ENCODE data around the gene RANBP3. TPM values are rescaled to one million over a fixed set of nuclear protein-coding genes. Genes with fewer than 3 reads are reported as not detected.
A peak's percentile ranks its signal among the peaks of the same experiment; 100 is the strongest.

The RANBP3 gene
- polyA plus RNA-seq, 1 of the 3 experiments (the other 2 are of a cell fraction): 84.0 TPM

DNA sequence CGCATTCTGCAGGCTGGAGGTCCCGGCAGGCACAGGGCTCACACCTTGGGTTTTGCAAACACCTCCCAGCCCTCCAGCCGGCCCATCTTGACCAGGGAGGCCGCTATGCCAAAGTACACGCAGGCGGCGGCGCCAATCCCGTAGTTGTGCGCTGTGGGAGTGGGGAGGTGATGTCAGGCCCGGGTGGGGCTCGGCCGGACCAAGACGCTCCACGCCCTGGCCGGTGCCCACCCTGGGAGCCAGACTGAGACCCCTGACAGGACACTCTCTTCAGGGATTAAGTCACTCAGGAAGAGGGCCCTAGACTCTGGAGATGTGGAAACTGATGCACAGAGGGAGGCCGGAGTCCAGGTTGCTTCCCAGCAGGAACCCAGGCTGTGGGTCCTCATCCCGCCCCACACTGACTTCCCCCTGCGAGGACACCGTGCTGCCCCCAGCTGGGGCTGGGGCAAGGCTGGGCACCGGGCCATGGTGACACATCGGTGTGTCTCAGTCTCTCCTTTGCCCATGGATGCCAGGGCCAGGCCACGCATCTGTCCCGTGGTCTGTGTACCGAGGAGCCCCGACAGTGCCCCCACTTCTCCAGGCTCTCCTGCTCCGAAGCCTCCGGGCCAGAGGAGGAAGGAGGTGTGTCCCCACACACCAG is 83.1 kb downstream of the RANBP3 start:
- peaks cover 17% of the 10 kb centered on the region for H4K20me1 ChIP-seq (ENCODE audit: insufficient read depth)
- no peak overlapping the region for H3K9ac ChIP-seq
- no peaks in the 10 kb centered on the region for H3K9me2 ChIP-seq
- no peaks in the 10 kb centered on the region for H3K27me3 ChIP-seq (ENCODE audit: insufficient read depth)
- peaks cover 17% of the 10 kb centered on the region; the same call in 1 of the 2 replicates for H3K79me2 ChIP-seq (ENCODE audit: insufficient read depth)
- no peak overlapping the region for H3K4me3 ChIP-seq (ENCODE audit: low read depth in 2 of 2, low read length in 1 of 2)
- POLR2A ChIA-PET: interaction anchor here (0.8 to 1.2 kb wide), 4 partner anchors 9 to 127 kb away, joined by 3 to 4 read pairs (median 4); partner anchors contain the start of genes NDUFA11 and VMAC
- peaks cover 0 to 44% of the 10 kb centered on the region in 2 experiments; a peak in 1 of 4 replicates for H3K4me1 ChIP-seq (ENCODE audit: control insufficient read depth in 1 of 2, insufficient read depth in 2 of 2, low read depth in 1 of 2, low read length in 1 of 2)
- peak; percentile 62 for DNase-seq
- H3K27ac ChIP-seq (ENCODE audit: low read depth in 2 of 2, low read length in 1 of 2): peak overlapping the region in 1 of 2 experiments; percentile 98; a peak in 2 of 4 replicates
- no peak overlapping the region for H3K4me2 ChIP-seq
- H2AFZ ChIP-seq (ENCODE audit: low read depth): no peak overlapping the region
- TF ChIP-seq USF1 (IDR thresholded peaks at IDR 0.05; ENCODE audit: borderline replicate concordance, low read depth) (no peak), MAX (IDR thresholded peaks at IDR 0.05; ENCODE audit: low read depth) (no peak), CTCF (IDR thresholded peaks at IDR 0.05) (no peak), JUND (IDR thresholded peaks at IDR 0.05) (no peak), GATA2 (CRISPR knock-in tag; IDR thresholded peaks at IDR 0.05) (no peak), MXI1 (IDR thresholded peaks at IDR 0.05; ENCODE audit: low read depth, low read length) (no peak), RFX5 (IDR thresholded peaks at IDR 0.05; ENCODE audit: low read length) (no peak), TEAD4 (IDR thresholded peaks at IDR 0.05; ENCODE audit: borderline replicate concordance, insufficient read depth) (no peak), NFIC (IDR thresholded peaks at IDR 0.05; ENCODE audit: borderline replicate concordance) (no peak), FOSL2 (IDR thresholded peaks at IDR 0.05; ENCODE audit: borderline replicate concordance, low read depth) (no peak), FOXJ3 (CRISPR knock-in tag; IDR thresholded peaks at IDR 0.05) (no peak; the same call in 1 of the 2 replicates), CHD2 (IDR thresholded peaks at IDR 0.05; ENCODE audit: low read length, partially characterized antibody) (no peak), TAF1 (IDR thresholded peaks at IDR 0.05; ENCODE audit: borderline replicate concordance, low read depth, low read length) (no peak)
- WGBS (ENCODE audit: low lambda C conversion rate): 76% methylated on average over 15 of the region's 28 CpGs
- peaks cover 0 to 19% of the 10 kb centered on the region in 2 experiments for H3K36me3 ChIP-seq (replicated peaks in 1 of 2; ENCODE audit: control insufficient read depth in 1 of 2, insufficient read depth in 2 of 2, low read length in 1 of 2)
- H3K9me3 ChIP-seq: no peaks in the 10 kb centered on the region
- CTCF ChIA-PET: interaction anchor here (1.0 to 5.6 kb wide), 3 partner anchors 42 to 128 kb away, joined by 3 to 27 read pairs (median 4); partner anchors contain the start of gene NRTN
- no peaks in the 10 kb centered on the region for H3F3A ChIP-seq (replicated peaks; ENCODE audit: insufficient read depth)
